GM19099 (cell line): ENCODE measurements around the gene SREBF1.

Experiments
- POLR2A ChIP-seq: IDR thresholded peaks from 3 replicates; pipeline ENCODE4 v1.6.1; 2011; ENCODE audit warnings: low read depth; ENCODE audit not compliant: insufficient read length; ENCODE audit errors: extremely low read depth

The SREBF1 gene

GRCh38 chr17:17778308-17779014 is 58.3 kb downstream of the SREBF1 start:
- TF ChIP-seq POLR2A = no peak

GRCh38 chr17:17776889-17777288 is 59.9 kb downstream of the SREBF1 start:
- no peak for TF ChIP-seq POLR2A

DNA sequence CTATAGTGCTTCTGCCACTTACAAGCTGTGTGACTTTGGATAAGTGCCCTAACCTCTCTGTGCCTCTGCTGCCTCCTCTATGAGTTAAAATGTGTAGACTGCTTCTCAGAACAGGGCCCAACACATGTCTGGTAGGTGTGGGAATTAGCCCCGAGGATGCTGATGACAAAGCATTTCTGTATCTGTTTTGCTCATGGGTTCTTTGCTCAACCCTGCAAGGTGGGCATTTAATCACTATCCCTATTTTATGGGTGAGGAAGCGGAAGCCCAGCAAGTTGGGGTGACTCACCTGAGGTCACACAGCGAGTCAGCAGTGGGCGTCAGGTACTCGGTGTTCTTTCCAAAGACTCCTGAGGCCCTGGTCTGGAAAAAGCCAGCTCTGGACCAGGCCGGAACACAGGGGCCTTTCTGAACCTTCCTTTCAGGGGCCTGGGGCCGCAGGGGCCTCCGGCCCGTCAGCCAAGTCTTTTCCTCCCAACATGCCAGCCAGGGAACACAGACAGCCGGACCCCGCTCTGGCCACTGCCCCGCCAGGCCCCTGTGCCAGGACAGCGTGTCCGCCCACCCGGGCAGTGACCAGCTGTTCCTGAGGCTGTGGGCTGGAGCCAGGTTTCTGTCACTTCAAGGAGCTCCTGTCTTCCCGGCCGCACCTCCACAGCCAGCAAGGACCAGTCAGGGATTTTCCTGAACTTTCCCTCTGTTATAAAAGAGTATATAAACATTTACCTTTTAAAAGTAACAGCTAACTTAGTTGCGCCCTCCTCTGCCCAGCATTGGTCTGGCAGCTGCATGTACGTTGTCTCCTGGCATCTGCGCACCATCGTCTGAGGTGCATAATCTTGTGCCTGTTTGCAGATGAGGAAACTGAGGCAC is 62.5 kb downstream of the SREBF1 start:
- TF ChIP-seq POLR2A = no peak

- TF ChIP-seq POLR2A = no peak
Measured at GRCh38 chr17:17772231-17772630, 64.6 kb downstream of the SREBF1 start.

GRCh38 chr17:17771498-17772201 is 65.1 kb downstream of the SREBF1 start:
- TF ChIP-seq POLR2A = no peak

GRCh38 chr17:17770632-17771044 is 66.1 kb downstream of the SREBF1 start:
- no peak for TF ChIP-seq POLR2A

DNA sequence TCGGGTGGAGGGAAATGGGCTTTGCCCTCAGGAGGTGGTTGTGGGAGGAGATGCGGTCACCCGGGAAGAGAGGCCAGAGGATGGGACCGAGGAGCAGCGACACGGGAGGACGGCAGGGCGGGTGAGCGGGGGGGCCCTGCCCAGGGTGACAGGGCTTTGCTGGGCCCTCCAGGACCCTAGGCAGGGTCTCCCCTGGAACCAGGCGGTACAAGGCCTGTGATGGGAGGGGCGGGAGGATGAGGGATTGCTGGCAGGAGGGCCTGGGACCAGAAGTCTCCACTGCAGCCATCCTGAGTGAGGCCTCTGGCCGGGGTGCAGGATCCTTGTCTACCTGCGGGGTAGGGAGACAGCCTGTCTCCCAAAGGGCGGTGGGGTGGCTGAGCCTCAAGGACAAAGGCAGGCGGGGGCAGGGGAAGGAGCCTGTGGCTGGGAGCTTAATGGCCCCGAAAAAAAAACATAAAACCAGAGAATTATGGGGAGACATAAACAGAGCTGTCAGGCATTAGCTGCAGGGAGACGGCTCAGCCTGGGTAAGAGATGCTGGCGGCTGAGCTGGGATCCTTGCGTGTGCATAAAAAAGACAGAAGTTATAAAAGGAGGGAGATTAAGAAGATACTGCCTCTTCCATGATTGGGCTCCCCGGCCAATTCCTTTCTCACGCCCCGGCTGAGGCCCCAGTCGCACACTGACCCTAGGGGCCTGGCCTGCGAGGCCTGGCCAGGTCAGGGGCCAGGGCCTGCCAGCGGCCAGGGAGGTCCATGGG is 66.7 kb downstream of the SREBF1 start:
- no peak for TF ChIP-seq POLR2A

DNA sequence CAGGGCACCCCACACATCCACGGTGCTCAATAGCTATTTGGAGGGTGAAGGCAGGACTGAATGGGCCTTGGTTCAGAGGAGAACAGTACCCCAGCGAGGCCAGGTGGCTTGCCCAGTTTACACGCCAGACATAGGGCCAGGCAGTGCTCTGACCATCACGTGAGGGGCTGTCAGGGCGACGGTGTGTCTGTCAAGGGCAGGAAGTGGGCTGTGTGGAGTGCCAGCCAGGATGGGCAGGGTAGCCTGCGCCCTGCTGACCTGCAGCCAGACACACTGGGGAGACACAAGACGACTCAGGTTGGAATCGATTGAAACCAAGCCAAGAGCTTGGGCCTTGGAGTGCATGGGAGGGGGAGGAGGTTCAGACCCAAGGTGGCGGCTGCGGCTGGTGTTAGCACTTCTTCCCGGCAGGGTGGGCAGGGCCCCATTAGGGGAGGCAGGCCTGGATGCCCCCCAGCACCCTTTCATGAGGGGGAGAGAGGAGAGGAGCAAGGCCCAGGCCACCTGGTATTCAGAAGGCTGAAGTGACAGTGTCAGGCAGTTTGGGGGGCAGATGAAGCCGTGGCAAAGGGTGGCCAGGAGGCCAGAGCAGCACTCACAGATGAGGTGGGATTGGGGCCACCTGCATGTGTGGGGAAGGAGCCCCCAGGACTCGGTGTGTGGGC is 68.2 kb downstream of the SREBF1 start:
- no peak for TF ChIP-seq POLR2A

DNA sequence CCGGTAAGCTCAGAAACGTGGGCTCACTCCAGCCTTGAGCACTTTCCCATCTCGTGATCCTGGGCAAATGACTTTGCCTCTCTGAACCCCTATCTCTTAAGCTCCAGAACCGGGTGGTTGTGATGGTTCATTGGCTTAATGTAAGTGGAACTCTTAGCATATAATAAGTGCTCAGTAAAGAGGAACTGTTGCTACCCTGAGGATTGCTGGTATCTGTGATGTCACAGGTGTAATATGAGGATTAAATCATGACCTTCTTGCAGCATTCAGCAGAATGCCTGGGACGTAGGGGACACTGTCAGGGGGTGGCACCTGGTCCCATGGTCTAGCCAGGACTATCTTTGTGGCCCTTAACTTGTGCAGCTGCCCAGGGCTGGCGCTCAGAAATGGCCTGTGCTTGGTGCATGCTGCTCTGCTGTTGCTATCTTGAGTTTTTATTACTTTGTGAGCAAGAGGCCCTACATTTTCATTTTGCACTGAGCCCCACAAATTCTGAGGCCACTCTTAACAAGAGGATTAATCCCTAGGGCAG is 68.8 kb downstream of the SREBF1 start:
- no peak for TF ChIP-seq POLR2A

DNA sequence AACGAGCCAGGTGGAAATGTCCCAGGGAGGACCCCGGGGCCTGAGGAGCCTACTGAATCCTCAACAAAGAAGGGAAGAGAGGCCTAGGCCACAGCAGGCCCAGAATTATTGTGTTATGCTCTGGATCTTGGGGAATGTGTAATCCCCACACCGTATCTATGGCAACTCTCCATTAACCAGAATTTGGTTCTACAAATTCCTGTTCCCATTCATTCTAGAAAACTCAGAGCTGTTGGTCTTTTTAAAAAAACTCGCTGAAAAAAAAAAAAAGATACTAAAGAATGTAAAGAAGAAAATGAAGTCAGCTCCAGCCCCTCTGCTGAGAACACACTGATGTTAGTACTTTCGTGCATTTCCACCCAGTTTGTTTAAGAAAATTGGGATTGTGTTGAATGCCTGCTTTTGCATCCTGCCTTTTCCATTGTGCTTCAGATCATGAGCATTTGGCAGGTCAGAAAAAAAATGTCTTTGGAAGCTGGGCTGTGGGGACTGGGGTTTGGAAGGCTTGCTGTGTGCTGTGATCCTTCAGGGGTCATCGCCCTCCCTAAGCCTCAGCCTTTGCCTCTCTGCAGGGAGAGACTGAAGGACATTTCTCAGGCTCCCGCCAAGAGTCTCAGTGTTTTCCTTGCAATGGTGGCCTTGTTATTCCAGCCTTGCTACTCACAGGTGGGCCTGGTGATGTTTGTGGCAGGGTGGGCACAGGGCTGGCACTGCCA is 69.5 kb downstream of the SREBF1 start:
- no peak for TF ChIP-seq POLR2A

DNA sequence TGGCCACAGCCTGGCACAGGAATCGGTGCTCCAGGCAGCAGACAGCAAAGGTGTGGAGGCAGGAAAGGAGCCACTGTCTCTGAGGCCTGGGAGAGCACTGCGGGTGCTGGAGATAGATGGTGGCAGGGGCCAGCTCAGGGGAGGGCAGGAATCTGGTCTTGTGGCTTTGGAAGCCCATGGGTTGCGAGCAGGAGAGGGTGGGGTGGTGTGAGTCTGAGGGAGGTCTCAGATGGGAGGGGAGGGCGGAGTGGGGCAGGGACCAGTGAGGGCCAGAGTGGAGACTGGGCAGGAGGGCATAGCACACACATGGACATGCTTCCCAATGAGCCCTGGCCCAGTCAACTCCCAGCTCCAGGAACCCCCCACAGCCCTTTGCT is 70.1 kb downstream of the SREBF1 start:
- TF ChIP-seq POLR2A = no peak

DNA sequence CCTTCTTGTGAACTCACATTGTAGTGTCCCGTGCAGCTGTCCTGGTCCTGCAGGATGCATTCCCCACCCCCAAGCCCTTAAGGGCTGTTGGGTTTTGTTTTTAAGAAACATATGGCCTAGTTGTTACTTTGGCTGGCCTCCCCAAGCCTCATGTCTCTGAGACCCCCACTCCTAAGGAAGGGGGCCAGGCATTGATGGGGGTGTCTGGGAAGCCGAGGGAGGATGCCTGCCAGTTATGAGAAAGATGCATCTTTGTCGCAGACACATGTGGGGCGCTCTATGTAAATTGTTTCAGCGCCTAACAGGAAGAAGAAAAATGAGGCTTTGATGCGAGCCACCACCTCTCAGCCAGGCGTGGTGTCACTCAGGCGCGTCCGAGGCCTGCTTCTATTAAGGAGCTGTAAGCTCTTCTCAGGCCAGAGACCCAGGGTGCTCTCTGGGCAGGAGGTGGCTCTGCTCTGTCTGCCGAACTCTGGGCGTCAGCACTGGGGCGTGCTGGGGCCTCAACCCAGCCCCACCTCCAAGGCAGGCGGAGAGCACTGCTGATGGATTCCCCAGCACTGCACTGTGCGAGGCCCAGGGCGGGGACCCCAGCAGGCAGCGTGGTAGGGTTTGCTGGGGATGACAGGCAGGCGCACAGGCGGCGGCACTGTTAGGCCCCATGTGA is 70.6 kb downstream of the SREBF1 start:
- TF ChIP-seq POLR2A = peak; percentile 58
